IPS-NIHi11 (cell line): Measurements from ENCODE around the gene SMIM15.
"Not testable (repeated sequence)": the region's sequence is repeated elsewhere in the genome, so short reads cannot be mapped to it uniquely, and the experiment has no call there.

ENCODE experiments used
- DNase-seq: peaks from one replicate; pipeline ENCODE4 v3.0.0; 2012; ENCODE audit warnings: mixed read lengths, low spot score

The SMIM15 gene, protein sequence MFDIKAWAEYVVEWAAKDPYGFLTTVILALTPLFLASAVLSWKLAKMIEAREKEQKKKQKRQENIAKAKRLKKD

DNA sequence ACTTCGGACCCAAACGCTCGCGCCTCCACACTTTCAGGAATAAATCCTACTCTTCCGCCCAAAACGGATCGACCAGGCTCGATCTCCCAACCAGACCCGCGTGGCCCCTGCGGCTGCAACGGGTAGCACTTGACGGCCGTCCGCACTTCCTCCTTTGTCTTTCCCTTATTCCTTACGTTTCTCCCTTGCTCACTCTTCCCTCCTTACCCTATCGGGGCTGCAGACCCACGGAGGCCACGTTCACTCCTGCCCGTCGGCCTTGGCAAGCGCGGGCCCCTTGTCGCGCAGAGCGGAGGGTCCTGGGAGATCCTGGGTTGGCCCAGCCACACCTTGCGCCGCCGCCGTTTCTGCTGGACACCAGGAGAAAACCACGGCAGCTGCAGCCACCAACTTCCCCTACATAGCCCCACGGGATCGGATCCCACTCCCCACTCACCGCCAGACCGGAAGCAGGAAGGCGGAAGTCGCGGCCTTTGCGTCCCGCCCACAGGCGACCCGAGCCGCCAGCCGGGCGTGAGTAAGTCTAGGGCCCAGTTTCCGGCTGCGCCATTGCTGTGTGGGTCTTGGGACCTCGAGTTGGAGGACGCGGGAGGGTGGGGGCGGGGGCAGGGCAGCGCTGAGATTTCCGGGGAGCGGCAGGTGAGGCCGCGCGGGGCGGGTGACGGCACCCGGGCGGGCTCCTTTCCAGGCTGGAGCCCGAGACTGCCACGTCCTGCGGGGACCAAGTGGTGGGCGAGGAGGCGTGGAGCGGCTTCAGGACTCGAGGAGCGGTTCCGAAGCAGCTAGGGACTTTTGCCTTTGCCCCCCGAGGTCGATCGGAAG is at the start of gene SMIM15:
TSS of gene SMIM15 (minus strand) at position 459 of the 822 bp plus-strand sequence. CDS start 2,297 bp downstream, outside the sequence.
- peak; percentile 93 for DNase-seq

DNA sequence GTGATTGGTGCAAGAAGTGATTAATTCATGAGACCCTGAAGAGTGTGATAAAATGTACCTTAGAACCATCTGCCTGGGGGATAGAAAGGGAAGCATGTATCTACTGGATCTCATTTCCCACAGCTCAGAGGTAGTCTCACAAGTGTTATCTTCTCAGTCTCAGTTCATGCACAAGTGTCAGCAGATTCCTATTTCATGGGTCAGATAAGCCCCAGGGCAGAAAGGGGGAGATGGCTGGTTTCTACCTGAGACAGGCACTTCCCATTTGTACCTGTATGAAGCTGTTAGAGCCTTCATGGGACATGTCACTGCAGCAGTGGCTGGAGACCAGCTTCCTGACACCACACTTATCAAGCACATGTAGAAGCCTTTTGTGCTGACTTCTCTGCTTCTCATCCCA is 45.6 kb upstream of the SMIM15 start:
- no peak for DNase-seq

DNA sequence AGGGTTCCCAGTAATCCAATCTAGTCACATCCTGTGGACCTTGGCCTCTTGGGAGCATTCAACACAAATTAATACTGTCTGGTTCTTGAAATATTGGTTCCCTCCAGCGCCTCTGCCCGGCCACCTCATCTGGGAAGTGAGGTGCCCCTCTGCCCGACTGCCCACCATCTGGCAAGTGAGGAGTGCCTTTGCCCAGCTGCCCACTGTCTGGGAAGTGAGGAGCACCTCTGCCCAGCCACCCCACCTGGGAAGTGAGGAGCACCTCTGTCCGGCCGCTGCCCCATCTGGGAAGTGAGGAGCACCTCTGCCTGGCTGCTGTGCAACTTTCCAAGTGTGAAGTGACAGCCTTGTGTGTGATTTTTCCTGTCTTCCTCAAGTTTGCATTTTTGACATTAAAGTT is 42.7 kb upstream of the SMIM15 start:
- no peak for DNase-seq

DNA sequence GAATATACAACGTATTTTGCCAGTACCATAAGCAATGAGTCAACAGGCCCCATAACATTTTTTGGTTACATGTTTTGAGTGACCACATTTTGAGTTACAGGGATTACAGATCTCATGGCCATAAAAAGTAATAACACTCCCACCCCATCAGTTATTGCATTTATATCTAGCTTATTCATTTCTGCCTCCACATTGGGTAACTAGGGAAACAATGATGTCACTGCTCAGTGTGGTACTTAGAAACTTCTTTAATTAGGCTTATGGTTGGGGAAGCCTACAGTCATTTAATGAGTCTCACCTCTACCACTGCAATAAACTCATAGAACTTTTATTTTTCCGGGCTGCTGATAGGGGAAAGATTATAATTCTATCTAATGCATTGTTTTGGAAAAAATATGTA is 39.9 kb upstream of the SMIM15 start:
- no peak for DNase-seq

DNA sequence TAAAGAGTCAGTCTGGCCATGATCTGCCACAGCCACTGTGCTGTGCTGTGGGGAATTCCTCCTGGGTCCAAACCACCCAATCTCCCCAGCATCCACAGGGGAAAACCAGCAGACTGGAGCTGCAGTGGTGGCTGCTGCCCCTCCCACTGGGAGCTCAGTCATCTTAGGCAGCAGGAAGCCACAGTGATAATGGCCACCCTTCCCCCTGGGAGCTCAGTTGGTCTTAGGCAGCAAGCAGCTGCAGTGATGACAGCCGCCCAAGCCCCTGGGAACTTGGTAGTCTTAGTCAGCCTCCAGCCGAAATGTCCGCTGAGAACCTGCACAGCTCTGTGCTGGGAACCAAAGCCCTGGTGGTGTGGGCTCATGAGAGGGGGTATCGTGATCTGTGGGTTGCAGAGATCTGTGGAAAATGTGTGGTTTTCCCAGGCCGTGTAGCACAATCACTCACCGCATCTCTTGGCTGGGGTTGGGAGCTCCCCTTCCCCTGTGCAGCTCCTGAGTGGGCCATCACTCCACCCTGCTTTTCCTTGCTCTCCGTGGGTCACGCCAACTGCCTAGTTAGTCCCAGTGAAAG is 38.4 kb upstream of the SMIM15 start:
- DNase-seq = no peak

DNA sequence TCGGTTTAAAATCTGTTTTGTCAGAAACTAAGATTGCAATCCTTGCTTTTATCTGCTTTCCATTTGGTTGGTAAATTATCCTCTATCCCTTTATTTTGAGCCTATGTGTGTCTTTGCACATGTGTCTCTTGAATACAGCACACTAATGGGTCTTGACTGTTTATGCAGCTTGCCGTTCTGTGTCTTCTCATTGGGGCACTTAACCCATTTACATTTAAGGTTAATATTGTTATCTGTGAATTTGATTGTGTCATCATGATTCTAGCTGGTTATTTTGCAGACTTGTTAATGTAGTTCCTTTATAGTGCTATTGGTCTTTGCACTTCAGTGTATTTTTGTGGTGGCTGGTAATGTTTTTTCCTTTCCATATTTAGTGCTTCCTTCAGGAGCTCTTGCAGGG is 36.3 kb upstream of the SMIM15 start:
- DNase-seq = no peak

DNA sequence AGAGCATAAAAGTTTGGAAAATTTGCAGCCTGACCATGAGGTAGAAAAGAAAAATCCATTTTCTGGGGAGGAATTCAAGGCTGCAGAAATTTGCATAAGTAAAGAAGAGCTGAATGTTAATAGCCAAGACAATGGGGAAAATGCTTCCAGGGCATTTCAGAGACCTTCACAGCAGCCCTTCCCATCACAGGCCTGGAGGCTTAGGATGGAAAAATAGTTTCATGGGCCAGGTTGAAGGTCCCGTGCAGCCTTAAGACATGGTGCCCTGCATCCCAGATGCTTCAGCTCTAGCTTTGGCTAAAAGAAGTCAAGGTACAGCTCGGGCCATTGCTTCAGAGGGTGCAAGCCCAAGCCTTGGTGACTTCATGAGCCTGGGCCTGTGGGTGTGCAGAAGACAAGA is 25.6 kb upstream of the SMIM15 start:
- DNase-seq = not testable (repeated sequence)

DNA sequence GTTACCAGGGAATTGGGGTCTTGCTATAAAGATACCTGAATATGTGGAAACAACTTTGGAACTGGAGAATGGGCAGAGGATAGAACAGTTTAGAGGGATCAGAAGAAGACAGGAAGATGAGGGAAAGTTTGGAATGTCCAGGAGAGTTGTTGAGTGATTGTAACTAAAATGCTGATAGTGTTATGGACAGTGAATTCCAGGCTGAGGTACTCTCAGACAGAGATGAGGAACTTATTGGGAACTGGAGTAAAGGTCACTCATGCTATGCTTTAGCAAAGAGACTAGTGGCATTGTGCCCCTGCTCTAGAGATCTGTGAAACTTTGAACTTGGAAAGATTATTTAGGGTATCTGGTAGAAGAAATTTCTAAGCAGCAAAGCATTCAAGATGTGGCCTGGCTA is 25.1 kb upstream of the SMIM15 start:
- DNase-seq = not testable (repeated sequence)

DNA sequence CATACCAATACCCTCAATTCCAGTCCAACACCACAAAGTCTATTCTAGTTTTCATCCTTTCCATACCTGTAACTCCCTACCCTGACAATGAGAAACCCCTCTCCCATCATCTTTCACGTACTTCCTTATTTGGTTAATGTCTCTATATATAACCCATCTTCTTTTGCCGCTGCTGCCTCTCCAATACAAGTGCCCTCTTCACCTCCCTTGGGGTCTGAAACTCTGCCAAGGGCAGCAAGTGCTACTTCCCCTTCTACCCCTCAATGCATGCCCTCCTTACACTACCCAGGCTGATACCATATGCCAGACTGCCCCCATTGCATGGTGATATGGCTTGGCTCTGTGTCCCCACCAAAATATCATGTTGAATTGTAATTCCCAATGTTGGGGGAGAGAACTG is 24.4 kb upstream of the SMIM15 start:
- DNase-seq = no peak

DNA sequence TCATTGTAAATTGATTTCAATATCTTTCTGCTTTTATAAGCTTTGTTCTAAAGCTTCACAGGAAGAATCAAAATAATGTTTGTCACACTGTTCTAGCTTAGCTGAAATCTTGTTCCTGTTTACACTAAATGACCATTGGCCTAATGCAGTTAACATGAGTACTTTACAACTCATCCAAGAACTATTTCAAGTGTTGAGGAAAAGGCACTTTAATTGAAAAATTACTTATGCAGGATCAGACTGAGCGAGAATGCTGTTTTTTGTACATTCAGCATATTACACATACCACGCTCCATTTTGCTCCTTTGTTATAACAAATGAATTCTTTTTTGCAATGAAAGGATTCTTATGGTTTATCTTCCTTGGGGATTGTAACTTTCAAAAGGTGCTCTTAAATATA is 22.4 kb upstream of the SMIM15 start:
- no peak for DNase-seq

DNA sequence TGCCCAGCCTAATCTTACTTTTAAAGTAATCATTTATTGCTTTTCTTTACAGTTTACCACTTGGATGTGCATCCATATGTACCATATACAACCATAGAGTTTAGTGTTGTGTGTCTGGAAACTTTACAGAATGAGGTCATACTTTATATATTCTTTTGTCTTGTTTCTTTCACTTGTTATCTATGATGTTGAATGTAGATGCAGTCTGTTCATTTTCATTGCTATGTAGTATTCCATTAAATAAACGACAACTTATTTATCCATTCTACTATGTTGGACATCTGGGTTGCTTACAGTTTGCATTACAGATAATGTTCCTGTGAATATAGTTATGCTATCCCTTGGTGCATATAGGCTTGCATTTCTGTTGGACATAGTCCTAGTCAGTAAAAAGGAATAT is 21.3 kb upstream of the SMIM15 start:
- no peak for DNase-seq

DNA sequence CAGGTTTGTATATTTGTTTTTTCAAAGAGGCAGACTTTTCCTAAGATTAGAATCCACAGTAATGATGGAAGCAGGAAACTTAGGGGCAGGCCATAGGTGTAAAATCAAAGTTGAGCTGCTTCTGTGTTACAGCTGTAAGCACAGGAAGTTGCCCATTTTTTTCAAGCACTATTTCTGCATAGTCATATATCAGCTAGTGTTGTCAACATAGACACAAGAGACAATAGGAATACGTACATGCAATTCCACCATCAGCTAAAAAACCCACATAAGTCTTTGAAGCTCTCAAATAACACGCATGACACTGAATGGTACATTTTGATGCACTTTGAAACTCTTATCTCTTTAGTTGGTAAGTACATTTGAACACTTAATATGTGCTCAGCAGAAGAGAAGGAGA is 20.2 kb upstream of the SMIM15 start:
- no peak for DNase-seq

DNA sequence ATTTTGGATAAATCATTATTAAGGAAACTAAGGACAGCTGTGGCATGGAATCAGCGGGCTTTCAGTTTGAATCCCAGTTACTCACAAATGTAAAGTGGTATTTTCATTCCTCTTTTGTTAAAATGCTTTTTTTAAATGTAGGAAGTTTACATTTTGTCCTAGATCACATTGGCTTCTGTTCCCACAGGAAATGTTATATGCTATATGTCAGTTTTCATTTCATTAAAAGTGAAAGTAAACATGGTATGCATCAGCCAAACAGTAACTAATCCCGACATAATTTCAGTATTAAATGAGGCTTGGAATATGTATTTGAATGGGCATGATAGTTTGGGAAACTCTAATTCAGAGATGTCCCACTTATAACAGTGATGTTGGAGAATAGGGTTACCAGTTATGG is 18.6 kb upstream of the SMIM15 start:
- no peak for DNase-seq

DNA sequence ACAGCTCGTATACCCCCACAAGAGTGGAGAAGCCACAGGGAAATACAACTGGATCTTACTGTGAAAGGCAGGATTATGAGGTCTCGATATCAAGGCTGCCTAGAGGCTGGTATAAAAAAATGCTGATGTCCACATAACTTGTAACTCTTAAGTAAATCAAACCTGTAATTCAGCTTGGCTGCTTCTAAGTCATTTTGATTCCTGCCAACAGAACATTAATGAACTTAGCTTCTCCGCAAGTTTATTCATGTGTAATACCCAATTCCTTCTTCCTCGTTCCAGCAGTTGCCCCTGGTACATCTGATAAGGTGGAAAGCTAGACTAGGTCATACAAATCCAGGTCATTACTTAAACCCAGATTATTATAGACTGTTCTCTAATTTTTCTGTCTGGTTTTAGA is 16.4 kb upstream of the SMIM15 start:
- DNase-seq = no peak

DNA sequence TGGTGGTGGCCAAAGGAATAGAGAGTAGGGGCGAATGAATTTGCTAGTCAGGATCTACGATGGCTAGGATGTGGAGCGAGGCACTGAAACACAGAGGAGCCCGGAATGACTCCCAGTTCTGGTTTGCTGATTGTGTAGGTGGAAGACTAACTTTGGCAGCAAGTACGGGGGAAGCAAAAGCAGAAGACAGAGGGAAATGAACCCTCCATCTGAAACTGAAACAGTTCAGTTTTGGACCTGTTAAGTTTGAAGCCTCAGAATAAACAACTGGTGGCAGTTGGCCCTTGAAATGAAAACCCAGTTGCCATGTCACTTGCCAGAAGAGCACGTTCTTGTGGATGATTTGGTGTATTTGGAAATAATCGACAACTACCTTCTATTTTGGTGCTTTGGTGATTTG is 15.4 kb upstream of the SMIM15 start:
- no peak for DNase-seq

DNA sequence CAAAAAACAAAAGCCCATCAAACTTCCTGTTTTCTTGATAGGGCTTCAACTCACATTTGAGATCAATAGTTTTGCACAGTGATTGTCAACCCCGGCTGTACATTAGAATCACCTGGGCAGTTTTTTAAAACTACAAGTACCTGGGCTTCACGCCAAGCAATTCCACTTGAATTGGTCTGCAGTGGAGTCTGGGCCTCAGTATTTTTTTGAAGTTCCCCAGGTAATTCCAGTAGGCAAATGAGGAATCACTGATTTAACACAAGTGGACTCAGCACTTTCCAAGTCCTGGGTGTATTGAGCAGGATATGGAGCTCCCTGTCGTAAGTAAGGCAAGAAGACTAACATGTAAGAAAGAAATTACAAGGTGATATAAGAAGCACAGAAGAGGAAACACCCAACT is 14.8 kb upstream of the SMIM15 start:
- no peak for DNase-seq

DNA sequence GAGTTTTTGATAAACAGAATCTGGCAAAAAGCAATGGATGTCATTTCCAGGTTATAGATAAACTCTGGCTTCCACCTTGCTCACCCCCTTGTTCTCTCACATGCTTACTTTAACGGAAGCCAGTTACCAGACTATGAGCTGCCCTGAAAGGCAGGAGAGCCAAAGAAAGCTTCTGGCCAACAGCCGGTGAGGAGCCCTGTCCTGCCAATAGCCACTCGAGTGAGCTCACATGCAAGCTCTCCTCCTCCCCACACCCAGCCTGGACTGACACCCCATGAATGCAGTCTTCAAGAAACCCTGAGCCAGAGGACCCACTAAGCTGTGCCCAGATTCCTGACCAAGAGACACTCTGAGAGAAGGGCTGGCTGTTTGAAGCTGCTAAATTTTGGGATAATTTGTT is 14.4 kb upstream of the SMIM15 start:
- no peak for DNase-seq

DNA sequence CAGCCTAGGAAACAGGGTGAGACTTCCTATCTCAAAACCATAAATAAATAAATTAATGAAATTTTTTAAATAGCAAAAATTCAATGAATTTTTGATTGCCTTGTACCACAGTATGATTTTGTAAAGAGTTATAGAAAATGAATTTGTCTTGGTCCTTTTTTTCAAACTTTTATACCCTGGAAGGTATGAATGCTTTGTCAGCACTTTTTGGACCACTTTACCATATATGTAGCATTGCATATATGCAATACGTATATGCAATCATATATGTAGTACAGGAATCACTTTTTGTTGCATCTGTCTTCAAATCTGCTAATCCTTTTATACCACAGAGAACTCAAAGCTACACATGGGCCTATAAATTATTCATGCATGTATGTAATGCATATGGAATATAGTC is 9.2 kb upstream of the SMIM15 start:
- DNase-seq = no peak

DNA sequence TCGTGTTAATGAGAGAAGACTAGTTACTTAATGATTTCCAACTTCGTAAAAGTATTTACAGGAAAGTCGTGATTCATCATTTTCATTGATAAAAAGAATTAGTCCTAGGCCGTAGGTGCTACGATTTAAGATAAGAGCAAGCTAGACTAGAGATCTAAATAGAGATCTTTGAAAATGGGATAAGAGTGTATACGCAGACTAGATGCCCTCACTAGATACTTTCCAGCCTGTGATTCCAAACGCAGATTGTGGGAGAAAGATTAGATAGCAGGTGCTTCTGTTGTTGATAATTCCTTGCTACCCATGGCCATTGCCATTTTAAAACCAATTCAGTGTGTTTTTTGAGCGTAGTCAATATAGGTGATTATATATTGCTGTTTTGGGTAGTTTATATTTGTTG is 6.7 kb upstream of the SMIM15 start:
- no peak for DNase-seq

DNA sequence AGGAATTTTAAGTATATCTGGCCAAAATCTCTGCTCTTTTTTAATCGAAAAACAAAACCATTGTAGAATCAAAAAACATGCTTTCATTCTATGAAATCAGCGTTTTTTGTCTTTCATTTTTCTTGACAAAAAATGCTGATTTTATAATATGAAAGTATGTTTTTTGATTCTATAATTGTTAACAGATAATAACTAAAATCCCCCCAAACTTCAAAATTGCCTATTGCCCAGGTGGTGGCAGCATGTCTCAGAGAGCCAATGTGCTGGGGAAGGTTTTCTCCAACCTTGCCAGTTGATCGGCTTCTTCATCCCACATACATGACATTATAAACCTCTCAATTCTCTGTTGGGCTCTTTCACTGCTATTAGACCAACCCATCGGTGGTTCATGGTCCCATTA is 5.1 kb upstream of the SMIM15 start:
- peak; percentile 39 for DNase-seq

DNA sequence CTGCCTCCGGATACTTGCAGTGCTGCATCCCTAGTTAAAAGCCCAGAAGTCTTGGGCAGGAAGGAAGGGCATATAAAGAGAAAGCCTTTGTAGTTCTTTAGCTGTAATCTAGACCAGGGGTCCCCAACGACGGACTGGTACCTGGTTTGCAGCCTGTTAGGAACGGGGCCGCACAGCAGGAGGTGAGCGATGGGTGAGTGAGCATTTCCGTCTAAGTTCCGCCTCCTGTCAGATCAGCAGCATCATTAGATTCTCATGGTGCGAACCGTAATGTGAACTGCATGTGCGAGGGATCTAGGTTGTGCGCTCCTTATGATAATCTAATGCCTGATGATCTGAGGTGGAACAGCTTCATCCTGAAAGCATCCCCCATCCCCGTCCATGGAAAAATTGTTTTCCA is 1.6 kb upstream of the SMIM15 start:
- no peak for DNase-seq

DNA sequence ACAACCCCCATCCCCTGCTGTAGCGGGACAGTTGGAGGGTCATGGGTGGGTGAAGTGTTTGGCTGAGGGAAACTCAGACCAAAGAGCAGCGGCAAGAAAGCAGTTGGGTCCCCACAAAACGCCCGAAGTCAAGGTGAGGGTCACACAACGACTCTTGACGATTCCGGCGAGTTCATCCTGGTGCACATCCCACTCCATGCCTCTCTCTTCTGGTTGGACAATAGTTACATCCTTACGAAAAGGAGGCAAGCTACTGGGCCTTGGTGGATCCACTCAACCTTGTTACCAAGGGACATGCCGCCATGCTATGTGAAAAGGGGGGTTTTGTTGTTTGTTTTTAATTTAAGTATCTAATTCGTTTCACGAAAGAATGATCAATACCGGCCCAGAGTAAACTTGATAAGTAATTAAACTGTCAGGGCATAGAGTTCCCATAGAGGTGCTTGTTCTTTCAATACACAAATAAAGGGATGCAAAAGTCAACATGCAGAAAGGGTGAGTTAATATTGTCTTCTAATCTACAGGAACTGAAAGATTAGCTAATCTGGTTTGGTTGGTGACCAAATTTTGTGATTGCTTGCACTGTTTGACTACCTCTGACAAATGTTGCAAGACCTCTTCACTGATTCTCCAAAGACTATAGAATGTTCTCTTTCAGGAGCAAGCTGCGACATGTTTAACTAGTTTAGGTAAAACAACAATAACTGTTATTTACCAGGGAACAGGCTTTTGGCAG is 732 bp upstream of the SMIM15 start:
- no peak for DNase-seq

DNA sequence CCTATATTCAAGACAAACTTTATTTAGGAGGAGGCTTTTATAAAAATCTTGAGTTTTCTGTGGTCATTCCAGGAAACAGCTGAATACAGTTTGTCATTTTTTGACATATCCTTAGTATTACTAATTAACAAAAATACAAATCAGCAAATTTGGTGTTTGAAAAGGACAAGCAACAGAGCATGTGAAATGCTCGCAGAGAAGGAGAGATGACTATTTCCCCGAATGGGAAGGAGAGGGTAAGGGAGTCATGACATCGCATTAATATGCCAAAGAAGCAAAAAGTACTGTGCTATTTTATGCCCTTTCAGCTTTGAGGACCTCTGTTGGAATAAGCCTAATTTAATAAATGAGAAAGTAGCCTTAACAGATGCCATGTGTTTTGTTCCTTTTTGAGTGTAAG is 1.8 kb downstream of the SMIM15 start:
- no peak for DNase-seq
